ENCODE results near the gene CILP.

CILP gene

GRCh38 chr15:65210770-65211481 is at the start of gene CILP:
Gene CILP, minus strand, starts transcription at chr15:65211473. Its CDS starts 1,718 bp downstream, at chr15:65209755.
- Histone ChIP-seq H3K9me3 (no peaks in the 10 kb centered on the region), H3K27me3 (ENCODE audit: low read depth) (no peaks in the 10 kb centered on the region), H3K36me3 (replicated peaks) (no peaks in the 10 kb centered on the region), H3K4me3 (no peak within 1 kb of the TSS), H3K4me1 (peaks cover 17% of the 10 kb centered on the region)
- no peak for DNase-seq (ENCODE audit: low spot score in 2 of 2)
- in situ Hi-C loops (cut with MboI; ENCODE audit: low sequenced_read_pairs): no loop called here

DNA sequence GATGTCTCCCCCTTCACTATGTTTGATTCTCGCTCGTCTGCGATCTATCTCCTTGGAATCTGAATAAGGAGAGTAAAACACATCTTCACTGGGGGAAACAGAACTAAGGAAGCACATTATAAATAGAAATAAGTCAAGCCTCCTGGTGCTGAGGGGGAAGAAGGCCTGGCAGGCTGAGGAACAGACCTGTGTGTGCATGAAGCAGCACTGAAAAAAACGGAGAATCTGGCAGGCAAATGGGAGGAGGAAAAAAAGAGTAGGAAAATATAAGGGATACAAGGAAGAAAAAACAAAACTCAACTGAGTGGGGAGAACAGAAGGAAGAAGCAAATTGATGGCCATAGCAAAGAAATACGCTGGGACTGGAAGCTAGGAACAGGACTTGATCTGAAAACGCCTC is 49.7 kb upstream of the CILP start:
- no peak overlapping the region for H3K4me3 ChIP-seq
- in situ Hi-C loops (cut with MboI; ENCODE audit: low sequenced_read_pairs): no loop called here

DNA sequence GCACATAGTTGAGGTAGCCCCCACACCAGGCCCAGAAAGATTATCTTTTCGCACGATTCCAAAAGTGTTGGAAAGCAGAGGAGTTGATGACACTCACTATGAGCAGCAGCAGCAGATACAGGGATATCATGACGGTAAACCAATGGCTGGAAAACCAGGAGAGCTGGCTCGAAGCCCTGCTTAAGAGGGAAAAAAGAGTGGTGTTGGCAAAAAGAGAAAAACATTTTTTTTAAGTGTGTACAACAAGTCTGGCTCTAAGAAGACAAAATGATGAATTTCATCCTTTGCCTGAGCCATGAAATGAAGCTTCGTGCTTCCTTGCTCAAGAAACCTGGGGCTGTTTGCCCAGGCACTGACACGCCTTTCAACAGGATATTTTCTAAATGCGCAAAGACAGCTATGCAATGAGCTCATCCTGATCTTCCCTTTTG is 48.1 kb upstream of the CILP start:
- no peaks in the 10 kb centered on the region for H3K9me3 ChIP-seq
- H3K4me3 ChIP-seq: no peak overlapping the region
- in situ Hi-C loops (cut with MboI; ENCODE audit: low sequenced_read_pairs): no loop called here
- no peaks in the 10 kb centered on the region for H3K27me3 ChIP-seq (ENCODE audit: low read depth)
- H3K36me3 ChIP-seq (replicated peaks): peaks cover 51% of the 10 kb centered on the region
- DNase-seq (ENCODE audit: low spot score in 2 of 2): no peak
- H3K4me1 ChIP-seq: peaks cover 10% of the 10 kb centered on the region

More for the DNA sequence above, 49.7 kb upstream of the CILP start:
- H3K36me3 ChIP-seq (replicated peaks): peaks cover 61% of the 10 kb centered on the region
- H3K4me1 ChIP-seq: peaks cover 8% of the 10 kb centered on the region; the same call in 1 of the 2 replicates
- H3K9me3 ChIP-seq: no peaks in the 10 kb centered on the region
- no peak for DNase-seq (ENCODE audit: low spot score in 2 of 2)
- H3K27me3 ChIP-seq (ENCODE audit: low read depth): no peaks in the 10 kb centered on the region

DNA sequence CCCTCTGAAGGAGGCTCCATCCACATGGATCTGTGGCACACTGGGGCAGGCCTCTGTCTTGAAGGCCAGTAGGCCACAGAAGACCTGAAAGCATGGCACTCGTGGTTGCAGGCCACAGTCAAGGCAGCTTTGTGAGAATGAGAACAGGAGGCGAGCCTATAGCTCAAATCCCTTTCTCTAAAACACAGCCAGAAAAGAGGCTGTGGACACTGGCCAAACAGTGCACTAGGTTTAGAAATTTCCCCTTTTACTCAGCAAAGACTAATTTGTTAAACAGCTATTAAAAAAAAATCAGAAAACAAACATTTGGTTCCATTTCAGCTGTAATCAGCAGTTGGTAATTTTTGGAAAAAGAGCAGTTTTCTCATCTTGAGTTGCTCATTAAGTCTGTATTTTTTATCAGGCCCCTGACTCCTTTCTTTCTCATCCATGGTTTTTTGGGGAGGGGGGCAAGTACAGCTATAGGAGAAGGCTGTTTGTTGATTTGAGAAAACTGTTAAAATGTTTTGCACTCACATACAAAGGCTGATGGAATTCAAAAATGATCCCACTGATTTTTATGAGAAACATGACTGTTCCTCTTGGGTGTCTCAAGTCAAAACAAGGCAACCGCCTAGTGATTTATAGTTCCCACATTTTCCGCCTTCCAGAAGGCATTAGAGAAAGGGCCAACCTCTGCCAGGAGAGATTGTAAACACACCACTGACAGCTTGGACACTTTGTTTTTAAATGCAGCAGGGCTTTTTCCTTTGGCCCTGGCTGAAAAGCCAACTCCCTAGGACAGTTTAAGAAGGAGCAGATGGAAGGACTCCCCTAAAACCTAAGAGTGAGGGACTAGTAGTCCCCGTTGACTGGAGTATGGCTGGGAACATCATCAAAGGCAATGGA is 47.3 kb upstream of the CILP start:
- H3K36me3 ChIP-seq (replicated peaks): peaks cover 51% of the 10 kb centered on the region
- DNase-seq (ENCODE audit: low spot score in 2 of 2): no peak
- in situ Hi-C loops (cut with MboI; ENCODE audit: low sequenced_read_pairs): no loop called here

DNA sequence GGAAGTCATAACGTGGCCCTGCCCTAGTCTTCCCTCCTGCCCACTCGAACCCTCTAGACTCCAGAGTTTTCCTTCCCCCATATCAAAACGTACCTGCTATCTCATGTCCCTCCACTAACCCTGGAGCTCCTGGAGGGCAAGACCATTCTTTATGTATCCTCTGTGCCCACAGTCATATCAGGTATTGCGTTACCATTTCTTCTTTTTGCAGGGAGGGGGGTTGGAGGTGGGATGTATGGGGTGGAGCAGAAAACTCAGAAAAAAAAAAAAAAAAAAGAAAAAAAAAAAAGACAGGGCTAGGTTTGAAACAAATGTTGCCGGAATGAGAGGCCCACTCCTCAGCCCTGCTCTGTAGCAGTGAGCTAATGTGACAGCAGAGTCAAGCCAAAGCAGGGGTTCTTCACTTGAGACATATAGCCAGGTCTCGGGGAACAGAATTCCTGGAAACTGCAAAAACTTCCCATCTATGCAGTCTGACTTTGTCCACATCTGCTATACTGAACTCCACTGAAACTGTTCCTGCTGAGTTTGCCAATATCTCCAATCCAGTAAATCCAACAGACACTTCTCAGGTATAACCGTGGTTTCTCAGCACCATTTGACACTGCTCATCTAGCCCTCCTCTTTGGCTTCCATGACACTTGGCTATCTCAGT is 44.3 kb upstream of the CILP start:
- in situ Hi-C loops (cut with MboI; ENCODE audit: low sequenced_read_pairs): no loop called here
- Histone ChIP-seq H3K4me3 (no peak overlapping the region), H3K36me3 (replicated peaks) (peaks cover 36% of the 10 kb centered on the region), H3K4me1 (peaks cover 30% of the 10 kb centered on the region), H3K9me3 (no peaks in the 10 kb centered on the region), H3K27me3 (ENCODE audit: low read depth) (no peaks in the 10 kb centered on the region)
- no peak for DNase-seq (ENCODE audit: low spot score in 2 of 2)

More for the DNA sequence above, 47.3 kb upstream of the CILP start:
- Histone ChIP-seq H3K4me1 (peaks cover 16% of the 10 kb centered on the region), H3K27me3 (ENCODE audit: low read depth) (no peaks in the 10 kb centered on the region), H3K9me3 (no peaks in the 10 kb centered on the region), H3K4me3 (no peak overlapping the region)

GRCh38 chr15:65254758-65255157 is 43.5 kb upstream of the CILP start:
- no peak for DNase-seq (ENCODE audit: low spot score in 2 of 2)

GRCh38 chr15:65254356-65254755 is 43.1 kb upstream of the CILP start:
- in situ Hi-C loops (cut with MboI; ENCODE audit: low sequenced_read_pairs): no loop called here
- no peaks in the 10 kb centered on the region for H3K9me3 ChIP-seq
- peaks cover 23% of the 10 kb centered on the region for H3K36me3 ChIP-seq (replicated peaks)
- H3K4me3 ChIP-seq: no peak overlapping the region
- DNase-seq (ENCODE audit: low spot score in 2 of 2): peak; percentile 99 to 100
- no peaks in the 10 kb centered on the region for H3K27me3 ChIP-seq (ENCODE audit: low read depth)
- H3K4me1 ChIP-seq: peaks cover 30% of the 10 kb centered on the region

More at GRCh38 chr15:65254758-65255157, 43.5 kb upstream of the CILP start:
- peaks cover 27% of the 10 kb centered on the region for H3K36me3 ChIP-seq (replicated peaks)
- H3K27me3 ChIP-seq (ENCODE audit: low read depth): no peaks in the 10 kb centered on the region
- peaks cover 30% of the 10 kb centered on the region for H3K4me1 ChIP-seq
- H3K9me3 ChIP-seq: no peaks in the 10 kb centered on the region
- in situ Hi-C loops (cut with MboI; ENCODE audit: low sequenced_read_pairs): no loop called here
- no peak overlapping the region for H3K4me3 ChIP-seq

DNA sequence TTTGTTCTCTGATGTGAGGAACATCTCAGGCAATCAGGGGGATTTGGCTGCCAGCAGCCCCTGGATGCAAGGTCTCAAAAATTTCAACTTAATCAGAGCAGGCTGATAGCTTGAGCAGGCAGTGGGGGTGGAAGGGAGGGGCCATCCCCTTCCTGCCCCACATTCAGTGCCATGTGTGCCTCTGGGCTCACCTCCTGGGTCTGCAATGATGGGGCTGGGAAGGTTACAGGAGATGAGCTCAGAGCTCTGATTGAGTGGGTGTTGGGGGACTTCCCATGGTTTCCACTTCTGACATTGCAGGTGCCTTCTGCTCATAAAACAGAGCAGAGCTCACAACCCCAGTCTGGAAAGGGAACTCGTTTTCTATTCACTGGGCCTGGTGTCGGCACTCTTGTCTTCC is 38.4 kb upstream of the CILP start:
- Histone ChIP-seq H3K27me3 (ENCODE audit: low read depth) (no peaks in the 10 kb centered on the region), H3K36me3 (replicated peaks) (no peaks in the 10 kb centered on the region; the same call in 1 of the 2 replicates), H3K4me3 (no peak overlapping the region), H3K9me3 (no peaks in the 10 kb centered on the region), H3K4me1 (peaks cover 23% of the 10 kb centered on the region)
- no peak for DNase-seq (ENCODE audit: low spot score in 2 of 2)
- in situ Hi-C loops (cut with MboI; ENCODE audit: low sequenced_read_pairs): no loop called here

- Histone ChIP-seq H3K36me3 (replicated peaks) (no peaks in the 10 kb centered on the region), H3K9me3 (no peaks in the 10 kb centered on the region), H3K4me1 (peaks cover 15% of the 10 kb centered on the region), H3K4me3 (no peak overlapping the region), H3K27me3 (ENCODE audit: low read depth) (no peaks in the 10 kb centered on the region)
- in situ Hi-C loops (cut with MboI; ENCODE audit: low sequenced_read_pairs): no loop called here
- DNase-seq (ENCODE audit: low spot score in 2 of 2): no peak
Measured at GRCh38 chr15:65248511-65249255, 37.4 kb upstream of the CILP start.

GRCh38 chr15:65246939-65247338 is 35.7 kb upstream of the CILP start:
- DNase-seq (ENCODE audit: low spot score in 2 of 2): no peak
- H3K36me3 ChIP-seq (replicated peaks): no peaks in the 10 kb centered on the region

DNA sequence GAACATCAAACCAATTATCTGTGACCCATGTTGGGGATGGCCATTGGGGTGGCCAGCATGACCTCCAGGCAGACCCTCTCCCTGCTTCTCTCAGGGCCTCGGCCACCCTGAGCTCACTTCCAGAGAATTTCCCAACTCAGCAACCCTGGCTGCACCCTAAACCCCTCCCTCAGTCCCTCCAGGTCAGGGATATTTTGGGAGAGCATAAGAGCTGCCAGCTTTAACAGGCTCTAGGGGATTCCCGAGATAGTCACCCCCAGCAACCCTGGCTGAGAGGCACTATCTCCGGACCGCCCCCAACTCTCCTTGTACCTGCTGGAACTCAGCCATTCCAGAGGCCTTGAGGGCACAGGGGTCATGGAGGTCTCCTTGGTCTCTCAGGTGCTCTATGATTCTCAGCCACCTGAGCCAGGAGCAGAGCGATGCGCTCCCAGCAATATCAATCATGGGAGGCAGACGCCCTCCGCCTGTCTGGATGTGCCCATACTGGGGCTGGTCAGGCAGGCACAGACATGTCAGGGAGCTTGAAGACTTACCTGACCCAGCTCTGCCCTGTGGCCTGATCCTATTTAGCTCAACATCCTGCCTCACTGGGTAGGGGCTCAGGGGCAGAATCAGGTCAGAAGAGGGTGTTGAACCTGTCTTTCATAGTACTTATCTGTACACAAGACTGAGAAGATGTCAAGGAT is 34.9 kb upstream of the CILP start:
- in situ Hi-C loops (cut with MboI; ENCODE audit: low sequenced_read_pairs): no loop called here
- no peaks in the 10 kb centered on the region for H3K36me3 ChIP-seq (replicated peaks)
- H3K9me3 ChIP-seq: no peaks in the 10 kb centered on the region
- DNase-seq (ENCODE audit: low spot score in 2 of 2): no peak
- no peaks in the 10 kb centered on the region; the same call in 1 of the 2 replicates for H3K4me1 ChIP-seq
- no peak overlapping the region for H3K4me3 ChIP-seq
- H3K27me3 ChIP-seq (ENCODE audit: low read depth): no peaks in the 10 kb centered on the region

More at GRCh38 chr15:65246939-65247338, 35.7 kb upstream of the CILP start:
- no peak overlapping the region for H3K4me3 ChIP-seq
- H3K27me3 ChIP-seq (ENCODE audit: low read depth): no peaks in the 10 kb centered on the region
- peaks cover under 1% of the 10 kb centered on the region for H3K4me1 ChIP-seq
- in situ Hi-C loops (cut with MboI; ENCODE audit: low sequenced_read_pairs): no loop called here
- no peaks in the 10 kb centered on the region for H3K9me3 ChIP-seq

- Histone ChIP-seq H3K4me1 (no peaks in the 10 kb centered on the region; the same call in 1 of the 2 replicates), H3K4me3 (no peak overlapping the region), H3K9me3 (peaks cover 2% of the 10 kb centered on the region; the same call in 1 of the 2 replicates), H3K36me3 (replicated peaks) (no peaks in the 10 kb centered on the region), H3K27me3 (ENCODE audit: low read depth) (no peaks in the 10 kb centered on the region)
- in situ Hi-C loops (cut with MboI; ENCODE audit: low sequenced_read_pairs): no loop called here
- DNase-seq (ENCODE audit: low spot score in 2 of 2): no peak
Measured at GRCh38 chr15:65245096-65245856, 34.0 kb upstream of the CILP start.

Data from HAP-1 (cell line).